Stimulated activated CD8-positive, alpha-beta memory T cell treated with anti-CD3 and anti-CD28 coated beads, Interleukin-4, amount 100 ng/mL, for 48 hours (primary cell): Measurements from ENCODE around the gene CYBC1.
A peak's percentile ranks its signal among the peaks of the same experiment; 100 is the strongest.
"Not testable (repeated sequence)": the region's sequence is repeated elsewhere in the genome, so short reads cannot be mapped to it uniquely, and the experiment has no call there.

ENCODE experiments used
- DNase-seq: peaks from one replicate; pipeline ENCODE4 v3.0.0-alpha.2; 2020

Gene CYBC1

DNA sequence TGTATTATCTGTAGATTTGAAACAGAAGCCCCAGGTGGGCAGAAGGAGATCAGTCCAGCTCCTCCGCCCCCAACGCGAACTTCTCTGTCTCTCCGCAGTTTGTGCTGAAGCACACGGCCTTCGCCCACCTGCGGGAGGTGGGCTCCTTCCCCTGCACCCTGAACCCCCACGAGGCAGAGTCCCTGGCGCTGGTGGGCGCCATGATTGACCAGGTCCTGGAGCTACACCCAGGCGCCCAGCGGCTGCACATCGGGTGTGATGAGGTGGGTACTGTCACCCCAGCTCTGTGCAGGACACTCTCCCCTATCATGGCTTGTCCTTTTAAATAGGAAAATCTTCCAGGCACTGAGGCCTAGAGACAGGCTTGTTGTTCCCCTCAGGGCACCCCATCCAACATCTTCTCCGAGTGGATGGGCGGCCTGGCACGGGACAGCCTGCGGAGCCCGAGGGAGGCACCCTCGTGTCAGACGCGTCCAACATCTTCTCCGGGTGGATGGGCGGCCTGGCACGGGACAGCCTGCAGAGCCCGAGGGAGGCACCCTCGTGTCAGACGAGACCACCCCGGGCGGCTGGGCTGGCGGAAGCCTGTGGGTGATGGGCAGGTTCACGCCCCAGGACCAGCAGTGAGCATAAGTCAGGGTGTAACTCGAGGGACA lies 16.9 kb downstream of the CYBC1 start:
- DNase-seq, result no peak

- no peak for DNase-seq
Measured at GRCh38 chr17:82432017-82432416, 18.5 kb downstream of the CYBC1 start.

DNA sequence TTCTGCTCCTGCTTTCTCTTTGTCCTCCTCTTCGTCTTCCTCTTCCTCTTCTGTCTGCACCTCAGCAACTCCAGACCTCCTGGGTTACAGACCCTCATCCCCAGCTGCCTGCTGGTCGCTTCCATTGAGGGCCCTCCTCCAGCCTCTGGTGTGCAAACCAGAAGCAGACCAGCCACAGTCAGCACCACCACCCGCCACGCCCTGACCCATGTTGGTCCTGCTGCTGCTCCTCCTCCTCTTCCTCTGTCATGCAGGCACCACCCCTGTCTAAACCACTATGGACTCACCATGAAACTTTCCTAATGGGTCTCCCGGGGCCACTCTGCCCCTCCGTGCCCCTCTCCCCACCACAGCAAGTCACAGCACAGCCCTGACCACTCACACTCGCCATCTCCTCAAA lies 20.7 kb downstream of the CYBC1 start:
- DNase-seq, result no peak

GRCh38 chr17:82428546-82428945 lies 22.0 kb downstream of the CYBC1 start:
- no peak for DNase-seq

GRCh38 chr17:82424863-82425159 lies 25.7 kb downstream of the CYBC1 start:
- no peak for DNase-seq

GRCh38 chr17:82424001-82424862 lies 26.3 kb downstream of the CYBC1 start:
- peak; percentile 80 for DNase-seq

GRCh38 chr17:82419540-82419939 lies 31.0 kb downstream of the CYBC1 start:
- no peak for DNase-seq

- DNase-seq, result peak; percentile 85
Measured at GRCh38 chr17:82418001-82418986, 32.3 kb downstream of the CYBC1 start, which contains the start of the genes HEXD and OGFOD3. HEXD (plus strand) TSS chr17:82418347; CDS start chr17:82419800, 1,453 bp downstream. OGFOD3 (minus strand) TSS chr17:82418586; CDS start chr17:82418485, 101 bp downstream.

DNA sequence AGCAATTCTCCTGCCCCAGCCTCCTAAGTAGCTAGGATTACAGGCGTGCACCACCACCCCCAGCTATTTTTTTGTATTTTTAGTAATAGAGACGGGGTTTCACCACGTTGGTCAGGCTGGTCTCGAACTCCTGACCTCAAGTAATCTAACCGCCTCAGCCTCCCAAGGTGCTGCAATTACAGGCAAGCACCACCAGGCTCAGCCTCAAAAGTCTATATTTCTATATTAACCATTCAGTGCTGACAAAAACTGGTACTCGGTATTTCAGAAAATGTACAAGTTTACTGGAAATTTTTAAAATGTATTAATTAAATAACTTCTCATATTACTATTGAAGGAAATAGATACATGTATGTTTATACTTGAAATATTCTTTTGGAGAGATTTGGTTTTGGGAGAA lies 33.8 kb downstream of the CYBC1 start:
- no peak for DNase-seq

DNA sequence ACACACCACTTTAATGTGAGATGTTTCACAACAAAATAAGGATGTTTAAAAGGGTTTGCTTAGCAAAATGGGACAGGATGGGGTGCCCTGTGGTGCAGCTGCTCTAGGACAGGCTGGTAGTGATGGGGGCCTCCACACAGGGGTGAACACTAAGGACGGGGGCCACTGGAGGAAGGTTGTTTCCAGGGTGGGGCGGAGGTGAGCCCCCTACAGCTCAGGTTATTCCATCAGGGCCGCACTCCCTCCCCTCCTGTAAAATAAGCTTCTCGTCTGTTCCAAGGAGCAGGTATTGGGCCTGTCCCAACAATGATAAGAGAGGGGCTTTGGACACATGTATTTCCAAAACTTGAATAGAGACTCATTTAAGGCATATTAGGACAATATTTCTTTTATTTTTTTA lies 34.3 kb downstream of the CYBC1 start:
- no peak for DNase-seq

DNA sequence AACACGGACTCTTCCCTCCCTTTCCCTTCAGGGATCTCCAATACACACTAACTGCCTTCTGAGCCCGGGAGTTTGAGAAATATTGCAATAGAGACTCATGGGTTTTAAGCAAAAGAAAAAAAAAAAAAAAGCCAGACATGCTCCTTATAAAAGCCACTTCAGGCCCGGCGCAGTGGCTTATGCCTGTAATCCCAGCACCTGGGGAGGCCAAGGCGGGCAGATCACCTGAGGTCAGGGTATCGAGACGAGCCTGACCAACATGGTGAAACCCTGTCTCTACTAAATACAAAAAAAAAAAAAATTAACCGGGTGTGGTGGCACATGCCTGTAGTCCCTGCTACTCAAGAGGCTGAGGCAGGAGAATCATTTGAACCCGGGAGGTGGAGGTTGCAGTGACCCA lies 34.8 kb downstream of the CYBC1 start:
- DNase-seq, result no peak

DNA sequence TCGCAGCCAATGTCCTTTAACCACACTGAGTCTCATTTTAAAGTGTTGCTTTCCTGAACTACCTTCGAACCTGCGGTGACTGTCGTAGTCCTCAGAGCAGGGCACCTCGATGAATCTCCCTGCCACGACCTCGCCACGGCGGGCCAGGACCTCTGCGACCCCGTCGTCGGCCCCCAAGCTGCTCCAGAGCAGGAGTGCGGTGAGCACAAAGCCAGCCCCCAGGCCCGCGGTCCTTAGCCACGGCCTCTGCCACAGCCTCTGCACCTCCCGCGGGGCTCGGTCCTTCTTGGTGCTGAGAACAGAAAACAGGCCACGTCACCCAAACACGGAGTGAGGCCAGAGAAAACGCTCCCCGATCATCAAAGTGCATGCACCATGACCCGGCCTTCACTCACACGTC lies 35.2 kb downstream of the CYBC1 start:
- DNase-seq, result no peak

DNA sequence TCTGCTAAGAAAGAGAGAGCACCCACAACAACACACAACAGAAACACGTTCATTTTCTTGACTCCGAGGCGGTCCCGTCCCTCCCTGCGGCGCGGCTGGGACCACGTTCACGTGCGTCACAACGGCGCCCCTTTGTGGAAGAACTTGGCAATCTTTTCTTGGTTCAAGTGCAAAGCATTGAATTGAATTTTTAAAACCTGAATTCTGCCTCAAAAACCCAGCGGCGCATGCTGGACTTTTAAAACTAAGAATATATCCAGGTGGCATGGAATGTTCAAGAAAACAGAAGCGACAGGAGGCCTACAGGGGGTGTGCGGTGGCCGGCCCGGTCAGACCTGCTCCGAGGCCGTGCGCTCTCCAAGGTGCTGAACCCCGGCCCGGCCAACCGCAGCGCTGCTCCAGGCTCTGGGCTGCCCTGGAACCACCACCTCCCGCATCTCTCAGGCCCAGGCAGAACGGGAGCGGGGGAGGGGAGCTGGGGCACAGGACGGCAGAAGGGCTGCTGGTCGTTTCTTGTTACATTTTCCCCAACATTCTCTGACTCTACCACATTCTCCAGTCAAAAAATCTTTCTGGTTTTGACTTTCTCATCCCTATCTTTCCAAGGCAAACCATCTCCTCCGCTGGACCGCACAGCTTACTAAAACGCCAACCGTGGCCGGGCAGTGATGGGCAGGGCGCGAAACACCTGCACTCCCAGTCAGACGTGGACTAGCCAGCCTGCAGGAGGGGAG lies 35.8 kb downstream of the CYBC1 start:
- DNase-seq, result peak; percentile 84

DNA sequence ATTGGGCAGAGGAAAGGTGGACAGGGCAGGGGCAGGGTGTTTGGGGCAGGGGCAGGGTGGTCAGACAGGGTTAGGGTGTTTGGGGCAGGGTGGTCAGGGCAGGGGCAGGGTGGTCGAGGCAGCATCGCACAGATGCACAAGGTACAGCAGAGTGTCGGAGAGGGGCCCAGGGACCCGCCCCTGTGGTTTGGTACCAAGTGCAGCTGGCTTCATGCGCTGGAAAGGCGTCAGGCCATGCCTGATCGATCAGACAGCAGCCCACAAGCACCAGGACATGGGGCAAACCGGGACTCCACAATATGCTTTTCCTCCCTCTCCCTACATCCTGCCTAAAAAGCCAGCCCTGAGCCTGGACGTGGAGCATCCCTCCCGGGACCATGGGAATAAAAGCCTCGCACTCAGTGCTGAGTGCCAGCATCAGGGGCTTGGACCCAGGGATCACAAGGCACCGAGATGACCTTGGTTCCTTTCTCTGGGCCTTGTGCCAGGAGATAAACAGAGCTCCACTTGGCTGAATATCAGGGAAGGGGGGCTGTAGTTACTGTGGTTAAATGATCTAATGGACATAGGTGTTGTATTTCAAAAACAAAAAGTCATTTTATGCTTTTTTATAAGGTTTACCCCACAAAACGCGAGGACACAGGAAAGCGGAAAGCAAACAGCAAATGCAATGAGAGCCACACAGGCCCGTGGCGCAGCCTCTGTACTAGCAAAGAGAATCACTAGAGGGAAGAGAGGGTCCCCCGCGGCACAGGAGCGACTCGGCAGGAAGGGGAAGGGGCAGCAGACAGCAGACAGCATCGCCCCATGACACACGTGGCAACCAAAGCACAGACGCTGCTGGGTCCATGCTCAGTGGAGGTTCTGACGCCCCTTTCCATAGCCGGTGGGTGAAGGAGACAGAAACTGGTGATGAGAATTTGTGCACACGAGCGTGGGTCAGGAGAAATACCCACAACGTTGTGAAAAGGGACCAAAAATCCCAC lies 37.7 kb downstream of the CYBC1 start:
- no peak for DNase-seq

GRCh38 chr17:82412081-82412480 lies 38.5 kb downstream of the CYBC1 start:
- not testable (repeated sequence) for DNase-seq

DNA sequence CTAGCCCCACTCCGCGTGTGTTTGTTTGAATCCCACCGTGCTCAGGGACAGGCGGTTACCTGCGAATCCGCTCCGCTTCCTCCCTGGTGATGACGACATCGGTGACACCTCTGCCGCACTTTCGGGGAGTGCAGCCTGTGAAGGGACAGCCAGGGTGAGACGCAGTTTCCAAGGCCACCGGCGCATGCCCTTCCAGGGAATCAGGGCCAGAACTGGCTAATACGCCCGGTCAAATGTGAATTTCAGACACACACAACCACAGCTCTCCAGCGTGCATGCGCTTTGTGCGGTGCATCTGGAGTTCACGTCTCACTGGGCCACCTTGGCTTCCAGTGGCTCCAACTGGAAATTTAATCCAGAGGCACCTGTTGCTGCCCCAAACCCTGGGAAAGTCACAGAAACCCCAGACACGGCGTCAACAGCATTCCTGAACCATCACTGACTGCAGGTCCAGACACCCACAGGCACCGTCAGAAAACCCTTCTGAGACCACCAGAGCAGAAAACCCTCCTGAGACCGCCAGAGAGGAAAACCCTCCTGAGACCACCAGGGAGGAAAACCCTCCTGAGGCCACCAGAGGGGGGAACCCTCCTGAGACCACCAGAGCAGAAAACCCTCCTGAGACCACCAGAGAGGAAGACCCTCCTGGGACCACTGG lies 39.0 kb downstream of the CYBC1 start:
- no peak for DNase-seq

GRCh38 chr17:82410014-82410716 lies 40.4 kb downstream of the CYBC1 start:
- DNase-seq, result no peak

DNA sequence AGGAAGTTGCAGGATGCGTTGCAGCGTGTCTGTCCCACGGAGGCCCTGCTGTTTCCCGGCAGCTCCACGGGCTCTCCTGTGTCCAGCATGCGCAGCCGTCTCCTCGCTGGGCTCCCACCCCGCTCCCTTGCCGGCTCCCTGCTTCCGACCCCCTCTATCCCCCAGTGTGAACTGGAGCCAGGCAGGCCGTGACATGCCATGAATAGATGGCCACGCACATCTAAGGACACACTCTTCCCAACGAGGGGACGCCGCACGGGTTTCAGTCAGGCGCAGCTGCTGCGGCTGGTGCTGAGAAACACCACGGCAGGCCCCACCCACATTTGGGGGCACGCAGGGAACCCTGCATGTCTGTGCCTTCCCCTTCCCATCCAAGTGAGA lies 41.6 kb downstream of the CYBC1 start:
- DNase-seq, result no peak

DNA sequence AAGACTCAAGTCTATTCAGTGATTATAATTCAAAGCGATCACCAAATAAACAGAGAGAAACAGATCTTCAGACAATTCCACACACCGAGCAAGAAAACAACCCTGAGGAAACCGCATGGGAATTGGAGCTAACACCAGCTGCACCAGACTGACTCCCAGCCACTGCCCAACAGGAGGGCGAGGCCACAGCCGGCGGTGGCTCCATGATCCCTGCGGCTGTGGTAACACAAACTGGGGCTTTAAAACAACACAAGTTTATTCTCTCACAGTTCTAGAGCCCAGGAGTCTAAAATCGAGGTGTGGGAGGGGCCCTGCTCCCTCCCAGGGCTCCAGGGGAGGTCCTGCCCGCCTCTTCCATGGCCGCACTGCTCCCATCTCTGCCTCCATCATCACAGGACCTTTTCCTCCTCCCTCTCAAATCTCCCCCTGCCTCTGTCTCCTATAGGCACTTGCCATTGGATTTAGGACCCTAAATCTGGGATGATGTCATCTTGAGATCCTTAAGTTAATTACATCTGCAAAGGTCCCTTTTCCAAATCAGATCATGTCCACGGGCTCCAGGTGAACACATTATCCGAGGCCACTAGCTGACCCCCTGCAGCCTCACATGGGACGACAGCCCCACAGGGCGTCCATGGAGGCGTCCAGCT lies 42.1 kb downstream of the CYBC1 start:
- DNase-seq, result no peak
